ENCODE data around the gene PCDH9. TPM values are rescaled to one million over a fixed set of nuclear protein-coding genes. Genes with fewer than 3 reads are reported as not detected.

Gene PCDH9
- total and polyA plus RNA-seq, 2 of the 13 experiments (the other 11 are each of a cell fraction or from before 2014, with no cell fraction given), result 0.09 TPM; not detected in 1

DNA sequence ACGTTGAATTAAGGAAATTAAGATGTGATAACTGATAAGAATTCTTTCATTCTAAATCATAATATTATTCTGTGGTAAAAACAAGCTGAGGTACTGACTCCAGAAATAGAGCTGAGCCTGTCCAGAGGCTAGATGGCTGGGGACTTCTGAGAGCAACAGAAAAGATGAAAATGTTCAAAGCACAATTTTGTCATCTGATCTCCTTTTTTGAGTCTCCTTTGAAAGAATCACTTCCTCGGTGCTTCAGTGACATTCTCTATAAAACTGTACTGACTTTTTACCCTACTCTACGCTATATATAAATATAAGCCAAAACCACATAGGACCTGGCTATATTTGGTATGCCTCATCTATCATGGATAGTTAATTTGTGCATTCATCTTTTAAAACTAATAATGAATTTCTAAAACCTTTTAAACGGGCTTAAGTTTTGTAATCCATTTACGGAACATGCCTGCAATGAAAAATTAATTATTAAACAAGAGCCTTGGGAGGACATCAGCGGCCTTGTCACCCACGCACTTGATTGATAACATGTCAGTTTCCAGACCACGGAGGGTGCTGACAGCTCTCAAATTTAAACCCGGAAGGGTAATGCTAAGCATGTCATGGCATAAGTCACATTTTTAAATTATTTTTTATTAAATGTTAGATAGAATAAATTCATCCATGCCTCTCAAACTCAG lies 235.5 kb downstream of the PCDH9 start:
- Histone ChIP-seq H3K4me2 (ENCODE audit: low read depth, low read length) (peak overlapping the region; percentile 71), H3K79me2 (ENCODE audit: insufficient read depth, low read length) (no peaks in the 10 kb centered on the region), H2AFZ (ENCODE audit: low read length) (peak overlapping the region; percentile 2), H3K9me3 (ENCODE audit: low read length) (no peaks in the 10 kb centered on the region), H3K27me3 (ENCODE audit: control insufficient read depth in 1 of 2, insufficient read depth in 2 of 2, low read length in 2 of 2) (no peaks in the 10 kb centered on the region), H3K36me3 (replicated peaks in 1 of 2; ENCODE audit: control insufficient read depth in 1 of 2, insufficient read depth in 2 of 2, low read length in 2 of 2) (no peaks in the 10 kb centered on the region), H3K4me3 (replicated peaks in 1 of 3; ENCODE audit: insufficient read depth in 1 of 3, low read depth in 2 of 3, low read length in 3 of 3) (0 out of 6 replicates have a peak overlapping the region, but pooled peaks of 1 of the 3 experiments have one; percentile 10), H3K27ac (ENCODE audit: extremely low read length, insufficient read depth, low read length) (no peak overlapping the region), H4K20me1 (ENCODE audit: insufficient read depth, low read length) (no peaks in the 10 kb centered on the region), H3K4me1 (ENCODE audit: insufficient read depth, low read length) (peaks cover 12% of the 10 kb centered on the region; the same call in 1 of the 2 replicates), H3K9ac (ENCODE audit: insufficient read depth, low read depth, low read length) (no peak overlapping the region)
- ChIA-PET POLR2A (no interaction called here), CTCF (ENCODE audit: low intra/inter-chr PET ratio, low total read pairs) (no interaction called here)
- 17% methylated on average over 9 of the region's 9 CpGs for WGBS (ENCODE audit: low lambda C conversion rate)
- ATAC-seq (peak; percentile 71), DNase-seq (ENCODE audit: low spot score) (no peak), FAIRE-seq (no peak)
- intact Hi-C loops (cut with micrococcal nuclease; ENCODE audit: unreplicated experiment), result no loop called here
- no TSS peak for BruUV-seq (replicated peaks)
- in situ Hi-C loops (cut with HindIII; ENCODE audit: extremely low pct_ligation_motif_present, low pct_unique_long_range_greater_than_20kb), result no loop called here
- TF ChIP-seq ZNF350 (CRISPR knock-in tag; IDR thresholded peaks at IDR 0.05; ENCODE audit: borderline replicate concordance, low read depth), result no peak
- TF ChIP-seq ZNF20 (CRISPR knock-in tag; IDR thresholded peaks at IDR 0.05), result no peak
- TF ChIP-seq, protein P1, sequence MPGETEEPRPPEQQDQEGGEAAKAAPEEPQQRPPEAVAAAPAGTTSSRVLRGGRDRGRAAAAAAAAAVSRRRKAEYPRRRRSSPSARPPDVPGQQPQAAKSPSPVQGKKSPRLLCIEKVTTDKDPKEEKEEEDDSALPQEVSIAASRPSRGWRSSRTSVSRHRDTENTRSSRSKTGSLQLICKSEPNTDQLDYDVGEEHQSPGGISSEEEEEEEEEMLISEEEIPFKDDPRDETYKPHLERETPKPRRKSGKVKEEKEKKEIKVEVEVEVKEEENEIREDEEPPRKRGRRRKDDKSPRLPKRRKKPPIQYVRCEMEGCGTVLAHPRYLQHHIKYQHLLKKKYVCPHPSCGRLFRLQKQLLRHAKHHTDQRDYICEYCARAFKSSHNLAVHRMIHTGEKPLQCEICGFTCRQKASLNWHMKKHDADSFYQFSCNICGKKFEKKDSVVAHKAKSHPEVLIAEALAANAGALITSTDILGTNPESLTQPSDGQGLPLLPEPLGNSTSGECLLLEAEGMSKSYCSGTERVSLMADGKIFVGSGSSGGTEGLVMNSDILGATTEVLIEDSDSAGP (CRISPR knock-in tag; IDR thresholded peaks at IDR 0.05; ENCODE audit: borderline replicate concordance), result no peak
- TF ChIP-seq CBX2 (IDR thresholded peaks at IDR 0.05; ENCODE audit: low read depth, low read length), result no peak
- TF ChIP-seq CBX2 (CRISPR knock-in tag; IDR thresholded peaks at IDR 0.05; ENCODE audit: low read depth), result no peak
- no peak for TF ChIP-seq ZC3H13 (CRISPR knock-in tag; IDR thresholded peaks at IDR 0.05)
- TF ChIP-seq ZNF761 (CRISPR knock-in tag; conservative IDR thresholded peaks at IDR 0.05), result no peak
- TF ChIP-seq JUN (CRISPR knock-in tag; IDR thresholded peaks at IDR 0.05), result no peak
- TF ChIP-seq, protein P2, sequence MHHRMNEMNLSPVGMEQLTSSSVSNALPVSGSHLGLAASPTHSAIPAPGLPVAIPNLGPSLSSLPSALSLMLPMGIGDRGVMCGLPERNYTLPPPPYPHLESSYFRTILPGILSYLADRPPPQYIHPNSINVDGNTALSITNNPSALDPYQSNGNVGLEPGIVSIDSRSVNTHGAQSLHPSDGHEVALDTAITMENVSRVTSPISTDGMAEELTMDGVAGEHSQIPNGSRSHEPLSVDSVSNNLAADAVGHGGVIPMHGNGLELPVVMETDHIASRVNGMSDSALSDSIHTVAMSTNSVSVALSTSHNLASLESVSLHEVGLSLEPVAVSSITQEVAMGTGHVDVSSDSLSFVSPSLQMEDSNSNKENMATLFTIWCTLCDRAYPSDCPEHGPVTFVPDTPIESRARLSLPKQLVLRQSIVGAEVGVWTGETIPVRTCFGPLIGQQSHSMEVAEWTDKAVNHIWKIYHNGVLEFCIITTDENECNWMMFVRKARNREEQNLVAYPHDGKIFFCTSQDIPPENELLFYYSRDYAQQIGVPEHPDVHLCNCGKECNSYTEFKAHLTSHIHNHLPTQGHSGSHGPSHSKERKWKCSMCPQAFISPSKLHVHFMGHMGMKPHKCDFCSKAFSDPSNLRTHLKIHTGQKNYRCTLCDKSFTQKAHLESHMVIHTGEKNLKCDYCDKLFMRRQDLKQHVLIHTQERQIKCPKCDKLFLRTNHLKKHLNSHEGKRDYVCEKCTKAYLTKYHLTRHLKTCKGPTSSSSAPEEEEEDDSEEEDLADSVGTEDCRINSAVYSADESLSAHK (CRISPR knock-in tag; IDR thresholded peaks at IDR 0.05; ENCODE audit: borderline replicate concordance), result no peak
- TF ChIP-seq, protein P3, sequence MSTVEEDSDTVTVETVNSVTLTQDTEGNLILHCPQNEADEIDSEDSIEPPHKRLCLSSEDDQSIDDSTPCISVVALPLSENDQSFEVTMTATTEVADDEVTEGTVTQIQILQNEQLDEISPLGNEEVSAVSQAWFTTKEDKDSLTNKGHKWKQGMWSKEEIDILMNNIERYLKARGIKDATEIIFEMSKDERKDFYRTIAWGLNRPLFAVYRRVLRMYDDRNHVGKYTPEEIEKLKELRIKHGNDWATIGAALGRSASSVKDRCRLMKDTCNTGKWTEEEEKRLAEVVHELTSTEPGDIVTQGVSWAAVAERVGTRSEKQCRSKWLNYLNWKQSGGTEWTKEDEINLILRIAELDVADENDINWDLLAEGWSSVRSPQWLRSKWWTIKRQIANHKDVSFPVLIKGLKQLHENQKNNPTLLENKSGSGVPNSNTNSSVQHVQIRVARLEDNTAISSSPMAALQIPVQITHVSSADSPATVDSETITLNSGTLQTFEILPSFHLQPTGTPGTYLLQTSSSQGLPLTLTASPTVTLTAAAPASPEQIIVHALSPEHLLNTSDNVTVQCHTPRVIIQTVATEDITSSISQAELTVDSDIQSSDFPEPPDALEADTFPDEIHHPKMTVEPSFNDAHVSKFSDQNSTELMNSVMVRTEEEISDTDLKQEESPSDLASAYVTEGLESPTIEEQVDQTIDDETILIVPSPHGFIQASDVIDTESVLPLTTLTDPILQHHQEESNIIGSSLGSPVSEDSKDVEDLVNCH (CRISPR knock-in tag; IDR thresholded peaks at IDR 0.05), result no peak
- no peak for TF ChIP-seq NFYB (CRISPR knock-in tag; IDR thresholded peaks at IDR 0.05)
- no peak for TF ChIP-seq NFATC3 (CRISPR knock-in tag; IDR thresholded peaks at IDR 0.05)
- TF ChIP-seq, protein P4, sequence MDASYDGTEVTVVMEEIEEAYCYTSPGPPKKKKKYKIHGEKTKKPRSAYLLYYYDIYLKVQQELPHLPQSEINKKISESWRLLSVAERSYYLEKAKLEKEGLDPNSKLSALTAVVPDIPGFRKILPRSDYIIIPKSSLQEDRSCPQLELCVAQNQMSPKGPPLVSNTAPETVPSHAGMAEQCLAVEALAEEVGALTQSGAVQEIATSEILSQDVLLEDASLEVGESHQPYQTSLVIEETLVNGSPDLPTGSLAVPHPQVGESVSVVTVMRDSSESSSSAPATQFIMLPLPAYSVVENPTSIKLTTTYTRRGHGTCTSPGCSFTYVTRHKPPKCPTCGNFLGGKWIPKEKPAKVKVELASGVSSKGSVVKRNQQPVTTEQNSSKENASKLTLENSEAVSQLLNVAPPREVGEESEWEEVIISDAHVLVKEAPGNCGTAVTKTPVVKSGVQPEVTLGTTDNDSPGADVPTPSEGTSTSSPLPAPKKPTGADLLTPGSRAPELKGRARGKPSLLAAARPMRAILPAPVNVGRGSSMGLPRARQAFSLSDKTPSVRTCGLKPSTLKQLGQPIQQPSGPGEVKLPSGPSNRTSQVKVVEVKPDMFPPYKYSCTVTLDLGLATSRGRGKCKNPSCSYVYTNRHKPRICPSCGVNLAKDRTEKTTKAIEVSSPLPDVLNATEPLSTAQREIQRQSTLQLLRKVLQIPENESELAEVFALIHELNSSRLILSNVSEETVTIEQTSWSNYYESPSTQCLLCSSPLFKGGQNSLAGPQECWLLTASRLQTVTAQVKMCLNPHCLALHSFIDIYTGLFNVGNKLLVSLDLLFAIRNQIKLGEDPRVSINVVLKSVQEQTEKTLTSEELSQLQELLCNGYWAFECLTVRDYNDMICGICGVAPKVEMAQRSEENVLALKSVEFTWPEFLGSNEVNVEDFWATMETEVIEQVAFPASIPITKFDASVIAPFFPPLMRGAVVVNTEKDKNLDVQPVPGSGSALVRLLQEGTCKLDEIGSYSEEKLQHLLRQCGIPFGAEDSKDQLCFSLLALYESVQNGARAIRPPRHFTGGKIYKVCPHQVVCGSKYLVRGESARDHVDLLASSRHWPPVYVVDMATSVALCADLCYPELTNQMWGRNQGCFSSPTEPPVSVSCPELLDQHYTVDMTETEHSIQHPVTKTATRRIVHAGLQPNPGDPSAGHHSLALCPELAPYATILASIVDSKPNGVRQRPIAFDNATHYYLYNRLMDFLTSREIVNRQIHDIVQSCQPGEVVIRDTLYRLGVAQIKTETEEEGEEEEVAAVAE (CRISPR knock-in tag; IDR thresholded peaks at IDR 0.05; ENCODE audit: borderline replicate concordance), result no peak
